Measurements from ENCODE around the gene CEP85.
"Not testable (repeated sequence)": the region's sequence is repeated elsewhere in the genome, so short reads cannot be mapped to it uniquely, and the experiment has no call there.

Gene CEP85

GRCh38 chr1:26225033-26225831, 8.8 kb upstream of the CEP85 start:
- no peak for DNase-seq

GRCh38 chr1:26230682-26231081, 3.3 kb upstream of the CEP85 start:
- DNase-seq, result not testable (repeated sequence)

- no peak for DNase-seq
These were observed 807 bp downstream of the CEP85 start for GRCh38 chr1:26234644-26235370.

- DNase-seq, result no peak
These were observed 3.4 kb downstream of the CEP85 start for GRCh38 chr1:26237230-26237966.

- DNase-seq, result no peak
These were observed 5.9 kb downstream of the CEP85 start for GRCh38 chr1:26239936-26240335.

- DNase-seq, result no peak
These were observed 18.7 kb downstream of the CEP85 start for GRCh38 chr1:26252718-26253117.

GRCh38 chr1:26254404-26254803, 20.4 kb downstream of the CEP85 start:
- DNase-seq, result no peak

- DNase-seq, result no peak
These were observed 23.2 kb downstream of the CEP85 start for GRCh38 chr1:26257222-26257621.

- no peak for DNase-seq
These were observed 25.0 kb downstream of the CEP85 start for GRCh38 chr1:26259005-26259404.

GRCh38 chr1:26259578-26259977, 25.6 kb downstream of the CEP85 start:
- DNase-seq, result no peak

- no peak for DNase-seq
These were observed 29.2 kb downstream of the CEP85 start for GRCh38 chr1:26263212-26263611.

GRCh38 chr1:26265405-26265804, 31.4 kb downstream of the CEP85 start:
- no peak for DNase-seq

GRCh38 chr1:26268290-26269197, 34.5 kb downstream of the CEP85 start:
- no peak for DNase-seq

GRCh38 chr1:26269198-26269550, 35.2 kb downstream of the CEP85 start:
- no peak for DNase-seq

GRCh38 chr1:26274801-26275425, 40.9 kb downstream of the CEP85 start:
- no peak for DNase-seq

GRCh38 chr1:26275580-26276431, 41.8 kb downstream of the CEP85 start:
- DNase-seq, result peak; percentile 45

- no peak for DNase-seq
These were observed 42.4 kb downstream of the CEP85 start for GRCh38 chr1:26276432-26276838.

- DNase-seq, result no peak
These were observed 43.3 kb downstream of the CEP85 start for GRCh38 chr1:26277261-26277661.

GRCh38 chr1:26277719-26278118, 43.7 kb downstream of the CEP85 start:
- DNase-seq, result no peak

GRCh38 chr1:26278303-26278702, 44.3 kb downstream of the CEP85 start:
- no peak for DNase-seq

All from NCI-H446 treated with DMSO at 0.1 percent for 48 hours (cell line).